H9 (cell line): ENCODE measurements around the gene CTPS2. TPM values are rescaled to one million over a fixed set of nuclear protein-coding genes. Genes with fewer than 3 reads are reported as not detected.

ENCODE experiments used
- DNase-seq: peaks from one replicate; pipeline ENCODE4 v3.0.0-alpha.2; 2017
- H2AFZ ChIP-seq: one replicate; pipeline ENCODE4 v1.6.1; 2013; ENCODE audit warnings: mild to moderate bottlenecking, low read length, control low read depth, moderate library complexity
- H2AK5ac ChIP-seq: 2 replicates; pipeline ENCODE4 v1.6.1; 2013; ENCODE audit warnings: low read length, control low read depth, mixed read lengths; ENCODE audit not compliant: insufficient read length
- H2BK120ac ChIP-seq: one replicate; pipeline ENCODE4 v1.6.1; 2013; ENCODE audit warnings: low read depth, mild to moderate bottlenecking, low read length, control low read depth, inconsistent platforms; ENCODE audit not compliant: poor library complexity, severe bottlenecking
- H2BK12ac ChIP-seq: 2 replicates; pipeline ENCODE4 v1.6.1; 2013; ENCODE audit warnings: low read length, control low read depth, mixed read lengths, low read depth; ENCODE audit not compliant: insufficient read length
- H2BK15ac ChIP-seq: 2 replicates; pipeline ENCODE4 v1.6.1; 2013; ENCODE audit warnings: low read depth, low read length, control low read depth
- H2BK20ac ChIP-seq: one replicate; pipeline ENCODE4 v1.6.1; 2013; ENCODE audit warnings: low read depth, mild to moderate bottlenecking, low read length, control low read depth, inconsistent platforms; ENCODE audit not compliant: poor library complexity, severe bottlenecking
- H2BK5ac ChIP-seq: 2 replicates; pipeline ENCODE4 v1.6.1; 2013; ENCODE audit warnings: low read length, control low read depth, mixed read lengths; ENCODE audit not compliant: insufficient read length
- H3K14ac ChIP-seq: 2 replicates; pipeline ENCODE4 v1.6.1; 2013; ENCODE audit warnings: low read length, control low read depth; ENCODE audit not compliant: insufficient read depth
- H3K18ac ChIP-seq: 2 replicates; pipeline ENCODE4 v1.6.1; 2013; ENCODE audit warnings: low read depth, mild to moderate bottlenecking, mixed read lengths, low read length, control low read depth; ENCODE audit not compliant: insufficient read length
- H3K23ac ChIP-seq: 2 replicates; pipeline ENCODE4 v1.6.1; 2013; ENCODE audit warnings: low read length, control low read depth, mixed read lengths, low read depth; ENCODE audit not compliant: insufficient read length
- H3K23me2 ChIP-seq: 2 replicates; pipeline ENCODE4 v1.6.1; 2013; ENCODE audit warnings: low read depth, mild to moderate bottlenecking, mixed read lengths, low read length, control low read depth; ENCODE audit not compliant: insufficient read length, poor library complexity, severe bottlenecking
- H3K27ac ChIP-seq: 2 replicates; pipeline ENCODE4 v1.5.1; 2013; ENCODE audit warnings: low read length, control low read depth, mixed read lengths, low read depth; ENCODE audit not compliant: insufficient read length
- H3K27me3 ChIP-seq: 2 replicates; pipeline ENCODE4 v1.6.1; 2013; ENCODE audit warnings: low read length, control low read depth, inconsistent platforms; ENCODE audit not compliant: insufficient read depth
- H3K4ac ChIP-seq: 2 replicates; pipeline ENCODE4 v1.6.1; 2013; ENCODE audit warnings: low read depth, mild to moderate bottlenecking, control low read depth, inconsistent platforms, low read length, moderate library complexity
- H3K4me1 ChIP-seq: 2 replicates; pipeline ENCODE4 v1.6.1; 2013; ENCODE audit warnings: low read length, control low read depth, inconsistent platforms; ENCODE audit not compliant: insufficient read depth
- H3K4me2 ChIP-seq: 2 replicates; pipeline ENCODE4 v1.6.1; 2013; ENCODE audit warnings: low read length, control low read depth, mixed read lengths; ENCODE audit not compliant: insufficient read length, insufficient read depth
- H3K56ac ChIP-seq: 2 replicates; pipeline ENCODE4 v1.6.1; 2013; ENCODE audit warnings: low read depth, mild to moderate bottlenecking, mixed read lengths, low read length, control low read depth; ENCODE audit not compliant: insufficient read length
- H3K79me1 ChIP-seq: 2 replicates; pipeline ENCODE4 v1.6.1; 2013; ENCODE audit warnings: low read depth, mild to moderate bottlenecking, moderate library complexity, low read length, control low read depth, inconsistent platforms; ENCODE audit not compliant: insufficient read depth, poor library complexity, severe bottlenecking
- H3K79me2 ChIP-seq: 2 replicates; pipeline ENCODE4 v1.6.1; 2013; ENCODE audit warnings: low read length, control low read depth, inconsistent platforms; ENCODE audit not compliant: insufficient read depth
- H3K9ac ChIP-seq: 2 replicates; pipeline ENCODE4 v1.6.1; 2013; ENCODE audit warnings: low read length, control low read depth, mixed read lengths; ENCODE audit not compliant: insufficient read length; ENCODE audit errors: extremely low read depth
- H3K9me3 ChIP-seq: one replicate; pipeline ENCODE4 v1.6.1; 2013; ENCODE audit warnings: low read depth, low read length, inconsistent platforms; ENCODE audit not compliant: control insufficient read depth
- H3T11ph ChIP-seq: one replicate; pipeline ENCODE4 v1.6.1; 2013; ENCODE audit warnings: mild to moderate bottlenecking, low read length, control low read depth, inconsistent platforms
- H4K20me1 ChIP-seq: one replicate; pipeline ENCODE4 v1.6.1; 2013; ENCODE audit not compliant: control insufficient read depth, insufficient read length, insufficient read depth
- H4K5ac ChIP-seq: 2 replicates; pipeline ENCODE4 v1.6.1; 2013; ENCODE audit warnings: low read depth, mild to moderate bottlenecking, mixed read lengths, low read length, control low read depth; ENCODE audit not compliant: insufficient read length
- H4K8ac ChIP-seq: replicated peaks from 2 replicates; pipeline ENCODE4 v1.6.1; 2013; ENCODE audit warnings: low read length, control low read depth, mixed read lengths, low read depth; ENCODE audit not compliant: insufficient read length
- H4K91ac ChIP-seq: 2 replicates; pipeline ENCODE4 v1.6.1; 2013; ENCODE audit warnings: low read depth, mild to moderate bottlenecking, moderate library complexity, mixed read lengths, low read length, control low read depth; ENCODE audit not compliant: insufficient read length
- H3K27ac Mint-ChIP-seq, 3 experiments: 2 replicates in 2 of 3; 3 replicates in 1 of 3; pipeline ENCODE4 v1.8.0; 2020 to 2021; ENCODE audit warnings: mixed read lengths in 3 of 3, mild to moderate bottlenecking in 1 of 3, moderate library complexity in 1 of 3
- H3K27me3 Mint-ChIP-seq: 2 replicates; pipeline ENCODE4 v1.8.0; 2021; ENCODE audit warnings: low read depth, mild to moderate bottlenecking, moderate library complexity, mixed read lengths
- H3K36me3 Mint-ChIP-seq, 3 experiments: 2 replicates in 2 of 3; 3 replicates in 1 of 3; pipeline ENCODE4 v1.8.0; 2020 to 2021; ENCODE audit warnings: low read depth in 3 of 3, mixed read lengths in 3 of 3; ENCODE audit not compliant: insufficient read depth in 1 of 3
- H3K4me1 Mint-ChIP-seq, 2 experiments: 2 replicates each; pipeline ENCODE4 v1.8.0; 2020; ENCODE audit warnings: mixed read lengths in 2 of 2
- H3K4me3 Mint-ChIP-seq, 2 experiments: 2 replicates in 1 of 2; 3 replicates in 1 of 2; pipeline ENCODE4 v1.8.0; 2020 to 2021; ENCODE audit warnings: mild to moderate bottlenecking in 2 of 2, mixed read lengths in 2 of 2, moderate library complexity in 1 of 2
- H3K9me3 Mint-ChIP-seq, 2 experiments: 2 replicates in 1 of 2; 3 replicates in 1 of 2; pipeline ENCODE4 v1.8.0; 2020; ENCODE audit warnings: mild to moderate bottlenecking in 2 of 2, mixed read lengths in 2 of 2, moderate library complexity in 1 of 2
- CTCF ChIP-seq: fragments of 200-600 bp; sonication (generic); conservative IDR thresholded peaks from 3 replicates; pipeline ENCODE4 v1.8.0; 2021; ENCODE audit warnings: antibody characterized with exemption, mild to moderate bottlenecking
- WGBS: extraction: QIAGEN DNeasy Blood & Tissue Kit; methylation state at CpG from one replicate; pipeline ENCODE4 v1.1.7; 2013; ENCODE audit warnings: missing lambda C conversion rate, low lambda C conversion rate, mixed read lengths; ENCODE audit not compliant: insufficient read length; ENCODE audit errors: extremely low coverage; 5-methylcytosine and 5-hydroxymethylcytosine counted together
- total RNA-seq: library from RNA; stranded (reverse); gene quantifications from 2 replicates; pipeline ENCODE4 v1.2.1, GENCODE V29; 2021

CTPS2 gene
- total RNA-seq, 1 experiment from 2014 or later = 69.7 TPM

- H2BK5ac ChIP-seq = no peak overlapping the region
- no peaks in the 10 kb centered on the region for H4K20me1 ChIP-seq
- no peak overlapping the region for H4K91ac ChIP-seq
- H3K4me2 ChIP-seq = no peak overlapping the region
- peaks cover 2 to 3% of the 10 kb centered on the region in 2 experiments; a peak in 1 of 5 replicates for H3K9me3 Mint-ChIP-seq
- H3K23ac ChIP-seq = no peak overlapping the region
- no peaks in the 10 kb centered on the region for H3K9me3 ChIP-seq
- no peak for TF ChIP-seq CTCF
- H2AFZ ChIP-seq = no peak overlapping the region
- no peak overlapping the region for H2BK12ac ChIP-seq
- WGBS = no CpG with 5 or more reads among the region's 7 CpGs
- no peak overlapping the region for H3K9ac ChIP-seq
- no peak overlapping the region for H3K4ac ChIP-seq
- H3K27me3 ChIP-seq = no peaks in the 10 kb centered on the region
- H3K27ac ChIP-seq = no peak overlapping the region
- no peak overlapping the region for H2BK20ac ChIP-seq
- no peak overlapping the region for H3T11ph ChIP-seq
- peaks cover 2% of the 10 kb centered on the region for H3K79me1 ChIP-seq
- peaks cover 52 to 93% (median 91%) of the 10 kb centered on the region in 3 experiments for H3K36me3 Mint-ChIP-seq
- no peak overlapping the region for H2BK120ac ChIP-seq
- no peaks in the 10 kb centered on the region for H3K23me2 ChIP-seq
- no peak overlapping the region for H3K14ac ChIP-seq
- no peaks in the 10 kb centered on the region for H3K4me1 ChIP-seq
- no peak overlapping the region for H3K27ac Mint-ChIP-seq
- H4K5ac ChIP-seq = no peak overlapping the region
- no peak for DNase-seq
- H2AK5ac ChIP-seq = no peak overlapping the region
- no peak overlapping the region for H4K8ac ChIP-seq
- no peaks in the 10 kb centered on the region for H3K79me2 ChIP-seq
- no peak overlapping the region for H3K18ac ChIP-seq
- H3K56ac ChIP-seq = no peak overlapping the region
- H3K27me3 Mint-ChIP-seq = no peaks in the 10 kb centered on the region
- H2BK15ac ChIP-seq = no peak overlapping the region
- H3K4me3 Mint-ChIP-seq = no peak overlapping the region
- H3K4me1 Mint-ChIP-seq = peaks cover 3 to 6% of the 10 kb centered on the region in 2 experiments; a peak in 2 of 4 replicates
These were observed 29.3 kb downstream of the CTPS2 start for GRCh38 chrX:16683007-16683664.
